ENCODE measurements around the gene CDH1. TPM values are rescaled to one million over a fixed set of nuclear protein-coding genes. Genes with fewer than 3 reads are reported as not detected.

The CDH1 gene
- total and polyA plus RNA-seq, 2 experiments from 2014 or later: 64.1 to 142 TPM

GRCh38 chr16:68784226-68784625 lies 47.1 kb downstream of the CDH1 start:
- Mint-ChIP-seq H3K27me3 (ENCODE audit: insufficient read depth, low read depth, poor library complexity) (peaks cover 8% of the 10 kb centered on the region), H3K36me3 (ENCODE audit: low read depth) (peaks cover 59% of the 10 kb centered on the region), H3K4me3 (no peak overlapping the region), H3K27ac (no peak overlapping the region), H3K9me3 (no peaks in the 10 kb centered on the region; the same call in 2 of the 3 replicates), H3K4me1 (peaks cover 51% of the 10 kb centered on the region)
- no peaks in the 10 kb centered on the region for H3K9me2 ChIP-seq (ENCODE audit: insufficient read depth)
- no peak overlapping the region for H2AFZ ChIP-seq
- H3K27me3 ChIP-seq (ENCODE audit: insufficient read depth): no peaks in the 10 kb centered on the region
- peaks cover 18% of the 10 kb centered on the region for H3K4me1 ChIP-seq (ENCODE audit: insufficient read depth)
- DNase-seq (ENCODE audit: low spot score) (no peak), ATAC-seq (no peak)
- TF ChIP-seq CREB1 (CRISPR knock-in tag; IDR thresholded peaks at IDR 0.05; ENCODE audit: low read depth): no peak
- TF ChIP-seq EZH2phosphoT487 (IDR thresholded peaks at IDR 0.05; ENCODE audit: unreplicated experiment): no peak
- TF ChIP-seq NANOG (IDR thresholded peaks at IDR 0.05; ENCODE audit: borderline replicate concordance): no peak
- TF ChIP-seq ZNF331 (CRISPR knock-in tag; IDR thresholded peaks at IDR 0.05; ENCODE audit: low read depth): no peak
- no peak for TF ChIP-seq EZH2 (IDR thresholded peaks at IDR 0.05; ENCODE audit: low read depth, unreplicated experiment)
- TF ChIP-seq POLR2AphosphoS5 (IDR thresholded peaks at IDR 0.05; ENCODE audit: low read depth): no peak
- TF ChIP-seq ZNF462 (CRISPR knock-in tag; IDR thresholded peaks at IDR 0.05): no peak
- no peak for TF ChIP-seq REST (IDR thresholded peaks at IDR 0.05; ENCODE audit: unreplicated experiment)
- TF ChIP-seq ZNF114 (CRISPR knock-in tag; IDR thresholded peaks at IDR 0.05): no peak
- no peak for TF ChIP-seq ETS1 (IDR thresholded peaks at IDR 0.05)
- TF ChIP-seq CTCF (conservative IDR thresholded peaks at IDR 0.05; ENCODE audit: low read depth in 2 of 2): no peak
- TF ChIP-seq JUNB (IDR thresholded peaks at IDR 0.05; ENCODE audit: unreplicated experiment): no peak
- no peak for TF ChIP-seq STAT1 (IDR thresholded peaks at IDR 0.05; ENCODE audit: unreplicated experiment)
- peaks cover 28% of the 10 kb centered on the region for H3K79me2 ChIP-seq (replicated peaks; ENCODE audit: insufficient read depth)
- peaks cover 14% of the 10 kb centered on the region for H3F3A ChIP-seq (replicated peaks; ENCODE audit: low read depth)
- H4K20me1 ChIP-seq (replicated peaks; ENCODE audit: insufficient read depth): no peaks in the 10 kb centered on the region
- H3K36me3 ChIP-seq (ENCODE audit: insufficient read depth): no peaks in the 10 kb centered on the region; the same call in 1 of the 2 replicates
- H3K4me3 ChIP-seq: no peak overlapping the region
- H3K27ac ChIP-seq (ENCODE audit: low read depth): no peak overlapping the region
- H3K4me2 ChIP-seq: no peak overlapping the region

All from GM23338 (cell line).